ENCODE data around the gene ELMO1.

The ELMO1 gene

GRCh38 chr7:37408291-37409228, 40.1 kb downstream of the ELMO1 start:
- DNase-seq = peak; percentile 51

- DNase-seq = no peak
These were observed 43.0 kb downstream of the ELMO1 start for GRCh38 chr7:37405603-37406122.

- DNase-seq = no peak
These were observed 43.5 kb downstream of the ELMO1 start for GRCh38 chr7:37405128-37405527.

- DNase-seq = no peak
These were observed 48.7 kb downstream of the ELMO1 start for GRCh38 chr7:37399876-37400421.

GRCh38 chr7:37398403-37398802, 50.3 kb downstream of the ELMO1 start:
- DNase-seq = no peak

- DNase-seq = peak; percentile 44
These were observed 52.9 kb downstream of the ELMO1 start for GRCh38 chr7:37395618-37396259.

- DNase-seq = no peak
These were observed 54.5 kb downstream of the ELMO1 start for GRCh38 chr7:37394158-37394557.

GRCh38 chr7:37393476-37393875, 55.2 kb downstream of the ELMO1 start:
- DNase-seq = no peak

GRCh38 chr7:37392673-37393017, 56.0 kb downstream of the ELMO1 start:
- no peak for DNase-seq

- DNase-seq = no peak
These were observed 56.6 kb downstream of the ELMO1 start for GRCh38 chr7:37391791-37392672.

GRCh38 chr7:37390114-37390513, 58.5 kb downstream of the ELMO1 start:
- no peak for DNase-seq

GRCh38 chr7:37388811-37389210, 59.9 kb downstream of the ELMO1 start:
- no peak for DNase-seq

- DNase-seq = no peak
These were observed 62.9 kb downstream of the ELMO1 start for GRCh38 chr7:37385787-37386186.

- DNase-seq = no peak
These were observed 66.0 kb downstream of the ELMO1 start for GRCh38 chr7:37382546-37383088.

- no peak for DNase-seq
These were observed 67.8 kb downstream of the ELMO1 start for GRCh38 chr7:37380831-37381230.

GRCh38 chr7:37379546-37380277, 69.0 kb downstream of the ELMO1 start:
- DNase-seq = no peak

- DNase-seq = peak; percentile 63
These were observed 71.4 kb downstream of the ELMO1 start for GRCh38 chr7:37377231-37377630.

- peak; percentile 82 for DNase-seq
These were observed 72.3 kb downstream of the ELMO1 start for GRCh38 chr7:37376386-37376785.

GRCh38 chr7:37372750-37373149, 75.9 kb downstream of the ELMO1 start:
- DNase-seq = no peak

GRCh38 chr7:37371755-37372154, 76.9 kb downstream of the ELMO1 start:
- DNase-seq = peak; percentile 51

GRCh38 chr7:37369906-37370305, 78.8 kb downstream of the ELMO1 start:
- DNase-seq = no peak

GRCh38 chr7:37368540-37368939, 80.1 kb downstream of the ELMO1 start:
- DNase-seq = no peak

All from activated CD4-positive, alpha-beta T cell treated with anti-CD3 and anti-CD28 coated beads, Interleukin-2, amount 50 U/mL, for 16 hours (primary cell).